Sigmoid colon (tissue), 7 donors: ENCODE data around the gene FOXP3. TPM values are rescaled to one million over a fixed set of nuclear protein-coding genes. Genes with fewer than 3 reads are reported as not detected.

ENCODE experiments used
- DNase-seq: peaks from one replicate; pipeline ENCODE4 v3.0.0-alpha.2; 2019
- H3K27ac ChIP-seq, 4 donors: fragments of 200-600 bp; sonication (generic); one replicate each; pipeline ENCODE4 v1.5.1; 2016 to 2019; ENCODE audit warnings: mild to moderate bottlenecking in 1 of 4
- H3K27me3 ChIP-seq, 3 donors: fragments of 200-600 bp; sonication (generic); one replicate each; pipeline ENCODE4 v1.5.1; 2019; ENCODE audit warnings: mild to moderate bottlenecking in 1 of 3
- H3K36me3 ChIP-seq, 4 donors: fragments of 200-600 bp; sonication (generic); one replicate each; pipeline ENCODE4 v1.5.1; 2016 to 2019
- H3K4me1 ChIP-seq, 4 donors: fragments of 200-600 bp; sonication (generic); one replicate each; pipeline ENCODE4 v1.5.1; 2017 to 2019
- H3K4me3 ChIP-seq, 4 donors: fragments of 200-600 bp; sonication (generic); one replicate each; pipeline ENCODE4 v1.5.1; 2017 to 2019; ENCODE audit warnings: mild to moderate bottlenecking in 2 of 4, moderate library complexity in 1 of 4
- H3K9me3 ChIP-seq, 4 donors: fragments of 200-600 bp in 3 of 4; sonication (generic) in 3 of 4; one replicate each; pipeline versions ENCODE4 v1.5.1 to v1.6.1; 2013 to 2019
- CTCF ChIP-seq, 4 experiments: fragments of 450-650 bp in 3 of 4; fragments of 200-600 bp in 1 of 4; IDR thresholded peaks; one replicate each; pipeline ENCODE4 v1.5.1; 2016 to 2019; ENCODE audit warnings: antibody characterized with exemption in 4 of 4, mild to moderate bottlenecking in 3 of 4, moderate library complexity in 2 of 4
- EP300 ChIP-seq, 4 donors: sonication (generic); formaldehyde crosslinking; IDR thresholded peaks; one replicate each; pipeline ENCODE4 v1.6.1; 2017; ENCODE audit warnings: antibody characterized with exemption in 4 of 4
- POLR2A ChIP-seq, 2 donors: fragments of 450-650 bp; IDR thresholded peaks; one replicate each; pipeline ENCODE4 v1.6.1; 2016; ENCODE audit warnings: antibody characterized with exemption in 2 of 2, mild to moderate bottlenecking in 2 of 2, moderate library complexity in 2 of 2
- POLR2AphosphoS5 ChIP-seq, 4 donors: sonication (generic); formaldehyde crosslinking; IDR thresholded peaks; one replicate each; pipeline ENCODE4 v1.6.1; 2017; ENCODE audit warnings: antibody characterized with exemption in 4 of 4
- WGBS, 2 donors: extraction: QIAGEN DNeasy Blood & Tissue Kit; methylation state at CpG; one replicate each; pipeline ENCODE4 v1.1.7; 2013; 5-methylcytosine and 5-hydroxymethylcytosine counted together
- intact Hi-C: fragments of 100-400 bp; cut with DNase I; formaldehyde crosslinking; loops from one replicate; pipeline ENCODE4 v1.15.1; 2023
- polyA plus RNA-seq, 3 donors: library from polyadenylated mRNA; stranded (reverse); fragments of 200-250 nt; gene quantifications; one replicate each; pipeline ENCODE4 v1.2.3, GENCODE V29; 2013
- total RNA-seq, 4 donors: library from RNA; depleted of rRNA; stranded (reverse); fragments of >200 nt; gene quantifications; one replicate each; pipeline ENCODE4 v1.1.0, GENCODE V29; 2016
- donor health status: healthy with polysubstance abuse.
- donor health status: Bipolar disorder and iron deficiency.
- donor health status: healthy.

Gene FOXP3
- total and polyA plus RNA-seq, 7 donors: 3.1 TPM; not detected in 6

- WGBS, 2 donors: 17 to 26% methylated on average over 11 of the region's 11 CpGs
- no peaks in the 10 kb centered on the region for H3K27me3 ChIP-seq
- H3K9me3 ChIP-seq: no peaks in the 10 kb centered on the region
- no peak for DNase-seq
- TF ChIP-seq CTCF (IDR thresholded peaks at IDR 0.05) (peak in 3 of 4 experiments; percentile 47 to 57 (median 53)), POLR2AphosphoS5 (IDR thresholded peaks at IDR 0.05) (no peak)
- no peaks in the 10 kb centered on the region for H3K4me1 ChIP-seq
- no peaks in the 10 kb centered on the region for H3K36me3 ChIP-seq
- H3K27ac ChIP-seq: no peak overlapping the region
- no peak overlapping the region for H3K4me3 ChIP-seq
- intact Hi-C loops: loop anchor here (5.0 kb wide), 1 partner anchor 461 kb away; no protein-coding TSS in a partner anchor
Observed at GRCh38 chrX:49291615-49292337, 27.3 kb upstream of the FOXP3 start.

GRCh38 chrX:49290215-49290614, 25.7 kb upstream of the FOXP3 start:
- Histone ChIP-seq H3K4me3 (no peak overlapping the region), H3K9me3 (no peaks in the 10 kb centered on the region), H3K27ac (no peak overlapping the region), H3K27me3 (no peaks in the 10 kb centered on the region), H3K4me1 (no peaks in the 10 kb centered on the region), H3K36me3 (no peaks in the 10 kb centered on the region)
- TF ChIP-seq POLR2AphosphoS5 (IDR thresholded peaks at IDR 0.05) (no peak), CTCF (IDR thresholded peaks at IDR 0.05) (no peak), POLR2A (IDR thresholded peaks at IDR 0.05) (no peak), EP300 (IDR thresholded peaks at IDR 0.05) (no peak)
- intact Hi-C loops: loop anchor here (5.0 kb wide), 1 partner anchor 462 kb away; no protein-coding TSS in a partner anchor
- 68 to 74% methylated on average over 7 of the region's 7 CpGs for WGBS, 2 donors
- no peak for DNase-seq

GRCh38 chrX:49287665-49288064, 23.2 kb upstream of the FOXP3 start:
- no peaks in the 10 kb centered on the region for H3K4me1 ChIP-seq
- intact Hi-C loops: loop anchor here (10.0 kb wide), 1 partner anchor 587 kb away; the partner anchor contains the start of gene USP27X
- no peaks in the 10 kb centered on the region for H3K36me3 ChIP-seq
- DNase-seq: peak; percentile 18
- H3K27me3 ChIP-seq: no peaks in the 10 kb centered on the region
- 82 to 94% methylated on average over 1 of the region's 1 CpG for WGBS, 2 donors
- TF ChIP-seq POLR2A (IDR thresholded peaks at IDR 0.05) (no peak), EP300 (IDR thresholded peaks at IDR 0.05) (no peak), CTCF (IDR thresholded peaks at IDR 0.05) (no peak), POLR2AphosphoS5 (IDR thresholded peaks at IDR 0.05) (no peak)
- H3K4me3 ChIP-seq: no peak overlapping the region
- H3K9me3 ChIP-seq: no peaks in the 10 kb centered on the region
- H3K27ac ChIP-seq: no peak overlapping the region

GRCh38 chrX:49286581-49286980, 22.1 kb upstream of the FOXP3 start:
- no peaks in the 10 kb centered on the region for H3K27me3 ChIP-seq
- DNase-seq: no peak
- intact Hi-C loops: loop anchor here (10.0 kb wide), 1 partner anchor 588 kb away; the partner anchor contains the start of gene USP27X
- no peaks in the 10 kb centered on the region for H3K9me3 ChIP-seq
- H3K36me3 ChIP-seq: no peaks in the 10 kb centered on the region
- WGBS, 2 donors: 84 to 88% methylated on average over 4 of the region's 4 CpGs
- no peak overlapping the region for H3K4me3 ChIP-seq
- TF ChIP-seq CTCF (IDR thresholded peaks at IDR 0.05) (no peak), POLR2AphosphoS5 (IDR thresholded peaks at IDR 0.05) (no peak), POLR2A (IDR thresholded peaks at IDR 0.05) (no peak), EP300 (IDR thresholded peaks at IDR 0.05) (no peak)
- H3K4me1 ChIP-seq: no peaks in the 10 kb centered on the region
- H3K27ac ChIP-seq: no peak overlapping the region
